HG03565 (cell line): ENCODE measurements around the gene GNB4.
A peak's percentile ranks its signal among the peaks of the same experiment; 100 is the strongest.

Source experiments
- ATAC-seq: cut with Tn5 transposase; IDR thresholded peaks from one replicate; pipeline ENCODE4 v1.9.1; 2021; ENCODE audit warnings: mild to moderate bottlenecking, moderate library complexity; ENCODE audit not compliant: unreplicated experiment

The GNB4 gene

GRCh38 chr3:179438841-179439240 lies 12.4 kb downstream of the GNB4 start:
- peak; percentile 72 for ATAC-seq

- ATAC-seq, result no peak
Measured at GRCh38 chr3:179436517-179436916, 14.8 kb downstream of the GNB4 start.

- no peak for ATAC-seq
Measured at GRCh38 chr3:179432451-179432850, 18.8 kb downstream of the GNB4 start.

GRCh38 chr3:179432021-179432420 lies 19.2 kb downstream of the GNB4 start:
- ATAC-seq, result peak; percentile 57

GRCh38 chr3:179430277-179430870 lies 20.9 kb downstream of the GNB4 start:
- ATAC-seq, result no peak

- ATAC-seq, result no peak
Measured at GRCh38 chr3:179428876-179429548, 22.3 kb downstream of the GNB4 start.

GRCh38 chr3:179425075-179425474 lies 26.2 kb downstream of the GNB4 start:
- no peak for ATAC-seq

- ATAC-seq, result no peak
Measured at GRCh38 chr3:179421500-179421899, 29.8 kb downstream of the GNB4 start.

GRCh38 chr3:179418610-179419009 lies 32.7 kb downstream of the GNB4 start:
- no peak for ATAC-seq

- ATAC-seq, result no peak
Measured at GRCh38 chr3:179416681-179417080, 34.6 kb downstream of the GNB4 start.

- no peak for ATAC-seq
Measured at GRCh38 chr3:179415377-179415776, 35.9 kb downstream of the GNB4 start.

- ATAC-seq, result no peak
Measured at GRCh38 chr3:179414804-179415203, 36.5 kb downstream of the GNB4 start.

- ATAC-seq, result no peak
Measured at GRCh38 chr3:179410999-179411398, 40.3 kb downstream of the GNB4 start.

- no peak for ATAC-seq
Measured at GRCh38 chr3:179410331-179410730, 40.9 kb downstream of the GNB4 start.

- ATAC-seq, result no peak
Measured at GRCh38 chr3:179404307-179404706, 47.0 kb downstream of the GNB4 start.

GRCh38 chr3:179402963-179403362 lies 48.3 kb downstream of the GNB4 start:
- ATAC-seq, result no peak

- ATAC-seq, result no peak
Measured at GRCh38 chr3:179401561-179401960, 49.7 kb downstream of the GNB4 start.

GRCh38 chr3:179398574-179399231 lies 52.6 kb downstream of the GNB4 start:
- no peak for ATAC-seq

GRCh38 chr3:179391906-179392305 lies 59.4 kb downstream of the GNB4 start:
- ATAC-seq, result no peak

- no peak for ATAC-seq
Measured at GRCh38 chr3:179376474-179376873, 74.8 kb downstream of the GNB4 start.

- ATAC-seq, result no peak
Measured at GRCh38 chr3:179375091-179375999, 75.9 kb downstream of the GNB4 start.
